ENCODE results near the gene GATC.
A peak's percentile ranks its signal among the peaks of the same experiment; 100 is the strongest.
"Not testable (repeated sequence)": the region's sequence is repeated elsewhere in the genome, so short reads cannot be mapped to it uniquely, and the experiment has no call there.

Gene GATC

DNA sequence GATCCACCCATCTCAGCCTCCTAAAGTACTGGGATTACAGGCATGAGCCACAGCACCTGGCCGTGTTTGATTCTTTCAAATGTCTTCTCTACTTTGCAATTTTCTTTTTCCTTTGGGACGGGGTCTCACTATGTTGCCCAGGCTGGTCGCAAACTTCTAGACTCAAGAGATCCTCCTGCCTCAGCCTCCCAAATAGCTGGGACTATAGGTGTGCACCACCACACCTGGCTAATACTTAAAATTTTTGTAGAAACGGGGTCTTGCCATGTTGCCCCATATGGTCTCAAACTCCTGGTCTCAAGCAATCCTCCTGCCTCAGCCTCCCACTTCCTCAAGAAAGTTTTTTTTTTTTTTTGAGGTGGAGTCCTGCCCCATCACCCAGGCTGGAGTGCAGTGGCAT is 1.7 kb downstream of the GATC start:
- POLR2A ChIA-PET: interaction anchor here (0.9 kb wide), 1 partner anchor 10 kb away, joined by 4 read pairs; no protein-coding TSS in a partner anchor
- no peak for DNase-seq (ENCODE audit: extremely low spot score)
- TF ChIP-seq, protein P1, sequence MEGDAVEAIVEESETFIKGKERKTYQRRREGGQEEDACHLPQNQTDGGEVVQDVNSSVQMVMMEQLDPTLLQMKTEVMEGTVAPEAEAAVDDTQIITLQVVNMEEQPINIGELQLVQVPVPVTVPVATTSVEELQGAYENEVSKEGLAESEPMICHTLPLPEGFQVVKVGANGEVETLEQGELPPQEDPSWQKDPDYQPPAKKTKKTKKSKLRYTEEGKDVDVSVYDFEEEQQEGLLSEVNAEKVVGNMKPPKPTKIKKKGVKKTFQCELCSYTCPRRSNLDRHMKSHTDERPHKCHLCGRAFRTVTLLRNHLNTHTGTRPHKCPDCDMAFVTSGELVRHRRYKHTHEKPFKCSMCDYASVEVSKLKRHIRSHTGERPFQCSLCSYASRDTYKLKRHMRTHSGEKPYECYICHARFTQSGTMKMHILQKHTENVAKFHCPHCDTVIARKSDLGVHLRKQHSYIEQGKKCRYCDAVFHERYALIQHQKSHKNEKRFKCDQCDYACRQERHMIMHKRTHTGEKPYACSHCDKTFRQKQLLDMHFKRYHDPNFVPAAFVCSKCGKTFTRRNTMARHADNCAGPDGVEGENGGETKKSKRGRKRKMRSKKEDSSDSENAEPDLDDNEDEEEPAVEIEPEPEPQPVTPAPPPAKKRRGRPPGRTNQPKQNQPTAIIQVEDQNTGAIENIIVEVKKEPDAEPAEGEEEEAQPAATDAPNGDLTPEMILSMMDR (IDR thresholded peaks at IDR 0.05; ENCODE audit: control extremely low read depth, extremely low read depth, low read depth, missing control alignments): no peak
- CTCF ChIA-PET: interaction anchor here (1.6 to 6.7 kb wide), 3 partner anchors 9 to 19 kb away, joined by 6 to 38 read pairs (median 9); no protein-coding TSS in a partner anchor

DNA sequence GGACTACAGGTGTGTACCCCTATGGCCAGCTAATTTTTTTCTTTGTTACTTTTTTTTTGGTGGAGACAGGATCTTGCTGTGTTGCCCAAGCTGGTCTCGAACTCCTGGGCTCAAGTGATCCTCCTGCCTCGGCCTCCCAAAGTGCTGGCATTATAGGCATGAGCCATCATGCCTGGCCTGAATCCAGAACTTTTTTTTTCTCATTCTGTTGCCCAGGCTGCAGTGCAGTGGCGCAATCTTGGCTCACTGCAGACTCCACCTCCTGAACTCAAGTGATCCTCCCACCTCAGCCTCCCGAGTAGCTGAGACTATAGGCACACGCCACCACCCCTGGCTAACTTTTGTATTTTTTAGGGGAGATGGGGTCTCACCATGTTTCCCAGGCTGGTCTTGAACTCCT is 6.3 kb downstream of the GATC start:
- DNase-seq (ENCODE audit: extremely low spot score); POLR2A ChIA-PET: not testable (repeated sequence)

DNA sequence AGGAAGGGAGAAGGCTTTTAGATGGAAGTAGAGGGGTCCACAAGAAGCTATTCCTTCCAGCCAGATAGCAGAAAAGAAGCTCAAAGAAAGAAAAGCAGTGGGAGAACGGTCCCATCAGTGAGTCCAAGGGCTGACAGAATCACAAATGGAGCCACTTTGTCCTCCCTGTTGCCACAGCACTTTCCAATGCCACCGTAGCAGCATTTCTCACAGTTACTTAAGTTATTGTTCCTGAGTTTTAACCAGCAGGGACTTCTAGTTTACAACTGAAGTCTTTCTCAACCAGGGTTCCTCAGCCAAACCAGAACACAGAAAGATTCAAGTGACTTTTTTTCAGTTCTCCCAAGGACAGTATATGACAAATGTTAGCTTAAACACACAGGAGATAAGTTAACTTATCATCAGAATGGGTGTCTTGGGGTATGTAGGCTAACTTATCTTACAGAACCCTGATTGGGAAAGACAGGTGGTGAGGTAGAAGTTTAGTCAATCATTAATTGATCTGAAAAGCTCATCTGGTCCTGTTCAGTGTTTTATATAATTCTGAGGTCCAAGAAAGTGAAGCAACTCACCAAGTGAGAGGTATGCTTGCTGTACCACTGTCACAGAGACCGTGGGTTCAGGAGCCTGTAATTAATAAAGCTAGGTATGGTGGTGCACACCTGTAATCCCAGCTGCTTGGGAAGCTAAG is 7.0 kb downstream of the GATC start:
- no peak for DNase-seq (ENCODE audit: extremely low spot score)
- CTCF ChIA-PET: interaction anchor here (1.3 to 6.7 kb wide), 8 partner anchors 9 to 151 kb away, joined by 3 to 38 read pairs (median 6); partner anchors contain the start of gene SIRT4

More for the DNA sequence above, 6.3 kb downstream of the GATC start:
- CTCF ChIA-PET: interaction anchor here (1.3 to 6.7 kb wide), 8 partner anchors 8 to 99 kb away, joined by 3 to 38 read pairs (median 6); no protein-coding TSS in a partner anchor

DNA sequence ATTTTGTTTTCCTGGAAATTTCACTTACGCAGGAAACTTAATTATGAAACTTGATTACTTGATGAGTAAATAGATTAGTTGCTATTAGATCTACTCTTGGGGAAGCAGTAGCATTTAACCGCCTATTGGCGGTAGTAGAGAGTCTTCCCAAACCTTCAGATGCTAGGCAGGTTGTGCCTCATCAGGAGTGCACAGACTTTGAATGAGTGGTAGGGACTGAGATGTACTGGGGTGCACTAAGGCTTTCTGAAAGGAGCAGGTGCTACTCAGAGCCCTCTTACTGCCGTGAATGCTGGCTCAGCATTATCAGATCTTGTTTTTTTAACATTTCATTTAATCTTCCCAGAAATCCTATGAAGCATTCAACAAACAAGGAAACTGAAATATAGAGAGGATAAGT is 7.7 kb downstream of the GATC start:
- TF ChIP-seq, protein P1 (IDR thresholded peaks at IDR 0.05; ENCODE audit: control extremely low read depth, extremely low read depth, low read depth, missing control alignments): peak; percentile 49
- DNase-seq (ENCODE audit: extremely low spot score): peak; percentile 50
- ChIA-PET CTCF (interaction anchor here (1.3 to 6.7 kb wide), 5 partner anchors 10 to 152 kb away, joined by 3 to 38 read pairs (median 8); partner anchors contain the start of gene SIRT4), POLR2A (no interaction called here)

More for the DNA sequence above, 7.0 kb downstream of the GATC start:
- POLR2A ChIA-PET: no interaction called here
- TF ChIP-seq, protein P1 (IDR thresholded peaks at IDR 0.05; ENCODE audit: control extremely low read depth, extremely low read depth, low read depth, missing control alignments): no peak

DNA sequence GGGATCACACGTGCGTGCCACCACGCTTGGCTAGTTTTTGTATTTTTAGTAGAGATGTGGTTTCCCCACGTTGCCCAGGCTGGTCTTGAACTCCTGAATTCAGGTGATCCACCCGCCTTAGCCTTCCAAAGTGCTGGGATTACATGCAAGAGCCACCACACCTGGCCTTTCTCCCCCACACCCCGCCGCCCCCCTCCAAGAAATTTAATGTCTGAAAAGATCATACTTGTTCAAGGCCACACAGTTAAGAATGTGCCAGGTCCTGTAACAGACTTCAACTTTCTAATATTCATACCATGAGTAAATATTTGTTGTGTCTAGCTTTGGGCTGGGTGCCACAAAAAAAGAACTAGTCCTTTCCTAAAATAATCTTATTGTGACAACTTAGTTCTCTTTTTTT is 9.1 kb downstream of the GATC start:
- ChIA-PET POLR2A (interaction anchor here (0.7 kb wide), 1 partner anchor 77 kb away, joined by 5 read pairs; no protein-coding TSS in a partner anchor), CTCF (interaction anchor here (4.9 kb wide), 1 partner anchor 13 kb away, joined by 50 read pairs; the partner anchor contains the start of gene SRSF9)
- DNase-seq (ENCODE audit: extremely low spot score): no peak
- TF ChIP-seq, protein P1 (IDR thresholded peaks at IDR 0.05; ENCODE audit: control extremely low read depth, extremely low read depth, low read depth, missing control alignments): no peak

DNA sequence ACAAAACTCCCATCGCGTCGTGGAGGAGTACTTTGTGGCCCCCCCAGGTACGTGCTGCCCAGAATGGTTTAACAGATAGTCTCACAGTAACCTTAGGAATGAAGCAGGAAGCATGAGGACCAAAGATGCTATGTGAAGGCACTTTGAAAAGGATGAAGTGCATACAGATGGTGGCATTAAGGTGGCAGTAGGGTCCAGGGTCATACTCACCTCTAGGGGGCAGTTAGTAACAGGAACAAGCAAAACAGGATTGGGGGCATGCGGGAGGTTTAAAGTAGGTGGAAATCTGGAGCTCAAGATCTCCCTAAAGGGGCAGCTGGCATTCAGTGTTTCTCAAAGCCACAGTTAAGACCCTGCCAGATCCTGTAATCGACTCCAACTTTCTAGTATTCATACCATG is 10.9 kb downstream of the GATC start:
- ChIA-PET CTCF (interaction anchor here (1.0 to 4.9 kb wide), 8 partner anchors 10 to 229 kb away, joined by 3 to 50 read pairs (median 5); partner anchors contain the start of genes DYNLL1 and SRSF9), POLR2A (no interaction called here)
- no peak for DNase-seq (ENCODE audit: extremely low spot score)
- TF ChIP-seq, protein P1 (IDR thresholded peaks at IDR 0.05; ENCODE audit: control extremely low read depth, extremely low read depth, low read depth, missing control alignments): peak; percentile 22

DNA sequence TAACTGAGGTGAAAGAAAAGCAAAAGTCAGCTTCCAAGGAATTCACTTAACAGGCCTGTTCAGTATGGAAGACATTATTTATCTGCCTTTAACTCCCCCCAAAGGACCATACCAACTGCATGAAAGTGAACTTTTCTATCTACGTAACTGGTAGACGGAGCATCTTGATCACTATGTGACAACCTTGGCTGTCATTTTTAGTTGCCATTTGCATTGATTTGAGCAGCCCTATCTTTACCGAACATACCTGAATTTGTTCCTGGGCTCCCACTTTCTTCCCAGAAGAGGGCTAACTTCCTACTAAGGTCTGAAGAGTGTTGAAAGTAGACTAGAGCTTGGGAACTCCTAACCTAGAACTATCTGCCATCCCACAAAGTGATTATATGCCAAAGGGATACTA is 13.9 kb downstream of the GATC start:
- ChIA-PET CTCF (no interaction called here), POLR2A (no interaction called here)
- no peak for DNase-seq (ENCODE audit: extremely low spot score)
- TF ChIP-seq, protein P1 (IDR thresholded peaks at IDR 0.05; ENCODE audit: control extremely low read depth, extremely low read depth, low read depth, missing control alignments): no peak
